IPS-18a (cell line): ENCODE measurements around the gene PTPRN2.

Source experiments
- H3K27ac ChIP-seq: one replicate; pipeline ENCODE4 v1.5.1; 2013; ENCODE audit warnings: low read length
- H3K27me3 ChIP-seq: one replicate; pipeline ENCODE4 v1.6.1; 2013; ENCODE audit warnings: mild to moderate bottlenecking, low read length; ENCODE audit not compliant: control insufficient read depth, insufficient read depth
- H3K36me3 ChIP-seq: one replicate; pipeline ENCODE4 v1.6.1; 2013; ENCODE audit warnings: low read depth, low read length; ENCODE audit not compliant: control insufficient read depth
- H3K4me1 ChIP-seq: one replicate; pipeline ENCODE4 v1.6.1; 2013; ENCODE audit warnings: low read depth, low read length; ENCODE audit not compliant: control insufficient read depth
- H3K4me3 ChIP-seq: one replicate; pipeline ENCODE4 v1.5.1; 2013; ENCODE audit warnings: low read length
- H3K9ac ChIP-seq: one replicate; pipeline ENCODE4 v1.6.1; 2013; ENCODE audit warnings: mild to moderate bottlenecking, low read length, moderate library complexity
- H3K9me3 ChIP-seq: one replicate; pipeline ENCODE4 v1.6.1; 2013; ENCODE audit warnings: low read depth, low read length; ENCODE audit not compliant: control insufficient read depth

The PTPRN2 gene

GRCh38 chr7:158499082-158499455 lies 88.6 kb downstream of the PTPRN2 start:
- Histone ChIP-seq H3K36me3 (no peaks in the 10 kb centered on the region), H3K4me1 (peaks cover 29% of the 10 kb centered on the region)

DNA sequence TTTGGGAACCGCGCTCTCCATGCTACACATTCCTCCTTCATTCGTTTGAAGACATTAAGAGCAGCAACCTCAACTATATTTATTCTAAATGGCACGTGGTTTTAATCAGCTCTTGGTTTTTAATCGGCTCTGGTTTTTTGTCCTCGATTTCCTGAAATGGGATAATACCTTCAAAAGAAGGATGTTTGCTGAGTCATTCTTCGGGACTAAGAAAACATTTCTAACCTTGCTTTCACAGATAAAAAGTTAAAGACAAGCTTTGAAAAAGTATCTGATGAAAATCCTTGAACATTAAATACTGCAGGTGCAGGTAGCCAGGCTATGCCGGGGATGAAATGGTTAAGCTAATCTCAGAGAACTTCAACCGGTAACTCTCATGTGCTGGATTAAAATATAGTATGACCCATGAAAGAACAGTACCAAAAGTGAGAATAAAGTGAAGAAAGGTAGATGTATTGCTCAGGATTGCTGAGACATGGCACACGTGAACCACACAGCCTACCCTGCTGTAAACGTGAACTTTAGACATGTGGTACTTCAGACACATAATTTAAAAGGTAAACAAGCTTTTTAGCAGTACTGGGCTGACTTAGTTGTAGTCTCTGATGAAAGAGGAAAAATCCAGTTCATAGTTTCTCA lies 89.1 kb downstream of the PTPRN2 start:
- no peak overlapping the region for H3K4me3 ChIP-seq
- no peak overlapping the region for H3K9ac ChIP-seq
- H3K4me1 ChIP-seq: peaks cover 29% of the 10 kb centered on the region
- H3K27ac ChIP-seq: no peak overlapping the region
- no peaks in the 10 kb centered on the region for H3K36me3 ChIP-seq
- H3K9me3 ChIP-seq: no peaks in the 10 kb centered on the region
- H3K27me3 ChIP-seq: peaks cover 3% of the 10 kb centered on the region

More at GRCh38 chr7:158499082-158499455, 88.6 kb downstream of the PTPRN2 start:
- peaks cover 3% of the 10 kb centered on the region for H3K27me3 ChIP-seq
- H3K27ac ChIP-seq: no peak overlapping the region
- H3K9ac ChIP-seq: no peak overlapping the region
- no peak overlapping the region for H3K4me3 ChIP-seq
- H3K9me3 ChIP-seq: no peaks in the 10 kb centered on the region

DNA sequence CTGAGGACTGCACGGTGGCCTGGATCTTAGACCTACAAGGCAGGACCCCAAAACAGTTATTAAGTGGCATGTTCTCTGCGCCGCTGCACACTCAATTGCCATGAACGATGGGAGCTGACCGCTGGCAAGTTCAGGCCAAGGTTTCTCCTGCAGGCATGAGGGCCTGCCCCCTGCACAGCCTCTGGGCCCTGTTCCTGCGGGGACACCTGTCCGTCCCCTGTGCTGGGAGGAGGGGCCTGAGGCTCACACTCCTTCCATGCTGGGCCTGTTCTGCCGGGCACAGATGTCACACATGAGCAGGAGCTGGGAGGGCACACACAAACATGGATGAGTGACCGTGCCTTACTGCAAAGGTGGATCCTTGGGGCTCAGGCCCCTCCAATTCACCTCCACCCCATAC lies 90.0 kb downstream of the PTPRN2 start:
- no peaks in the 10 kb centered on the region for H3K9me3 ChIP-seq
- H3K4me3 ChIP-seq: no peak overlapping the region
- H3K27ac ChIP-seq: no peak overlapping the region
- peaks cover 29% of the 10 kb centered on the region for H3K4me1 ChIP-seq
- H3K9ac ChIP-seq: no peak overlapping the region
- H3K36me3 ChIP-seq: no peaks in the 10 kb centered on the region
- peaks cover 3% of the 10 kb centered on the region for H3K27me3 ChIP-seq

DNA sequence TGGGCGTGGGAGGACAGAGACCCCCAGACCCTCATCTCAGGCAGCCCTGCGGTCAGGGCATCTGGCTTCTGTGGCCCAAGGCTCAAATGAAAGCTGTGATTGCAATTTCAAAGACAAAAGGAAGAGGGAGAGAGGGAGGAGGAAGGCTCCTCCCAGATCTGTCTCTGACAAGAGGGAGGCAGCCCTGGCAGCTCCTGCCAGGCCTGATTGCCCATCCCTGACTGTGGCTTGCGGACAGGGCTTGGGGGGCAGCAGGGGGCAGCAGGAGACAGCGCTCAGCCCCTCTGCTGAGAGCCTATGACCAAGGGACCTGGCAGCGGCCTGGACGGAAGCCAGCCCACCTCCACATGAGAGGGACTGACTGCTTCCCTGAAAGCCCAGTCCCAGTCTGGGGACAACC lies 91.8 kb downstream of the PTPRN2 start:
- Histone ChIP-seq H3K27ac (no peak overlapping the region), H3K9me3 (no peaks in the 10 kb centered on the region), H3K4me1 (peaks cover 25% of the 10 kb centered on the region), H3K36me3 (no peaks in the 10 kb centered on the region), H3K9ac (no peak overlapping the region), H3K4me3 (peak overlapping the region; percentile 42), H3K27me3 (peaks cover 3% of the 10 kb centered on the region)

DNA sequence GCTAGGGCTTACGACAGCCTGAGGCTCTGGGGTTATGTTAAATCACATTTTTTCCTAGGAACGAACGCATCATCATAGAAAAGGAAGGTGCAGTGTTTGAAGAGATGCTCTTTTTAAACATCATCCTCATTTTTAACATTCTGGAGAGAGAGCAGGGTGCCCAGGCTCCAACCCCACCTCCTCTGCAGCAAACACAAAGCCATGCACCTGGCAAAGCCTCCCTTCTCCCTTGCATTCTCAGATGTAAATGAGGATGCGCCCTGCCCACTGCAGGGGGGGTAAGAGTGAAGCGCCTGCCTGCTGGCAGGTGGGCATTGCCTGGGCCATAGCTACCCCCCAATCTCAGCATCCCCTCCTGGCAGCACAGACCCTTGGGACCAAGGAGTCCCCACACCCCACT lies 92.4 kb downstream of the PTPRN2 start:
- Histone ChIP-seq H3K4me1 (peaks cover 20% of the 10 kb centered on the region), H3K36me3 (no peaks in the 10 kb centered on the region), H3K9me3 (no peaks in the 10 kb centered on the region), H3K27me3 (peaks cover 2% of the 10 kb centered on the region), H3K4me3 (peak overlapping the region; percentile 42), H3K27ac (no peak overlapping the region), H3K9ac (no peak overlapping the region)

DNA sequence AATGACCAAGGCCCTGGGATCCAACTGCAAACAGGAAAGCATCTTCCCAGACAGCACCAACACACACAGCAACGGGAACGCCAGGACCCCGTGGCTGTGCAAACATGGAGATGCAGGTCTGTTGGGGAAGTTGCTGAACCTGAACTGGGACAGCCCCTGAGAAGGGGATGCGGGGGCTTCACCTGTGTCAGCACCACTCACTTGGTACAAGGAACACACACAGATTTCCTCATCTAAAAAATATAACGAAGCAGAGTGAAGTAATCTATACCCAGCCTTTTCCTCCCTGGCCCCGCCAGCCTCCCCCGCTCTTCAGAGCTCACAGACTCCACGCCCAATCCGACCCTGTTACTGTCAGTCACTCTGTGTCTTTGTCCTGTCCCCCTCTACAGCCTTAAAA lies 93.0 kb downstream of the PTPRN2 start:
- no peak overlapping the region for H3K27ac ChIP-seq
- no peaks in the 10 kb centered on the region for H3K27me3 ChIP-seq
- no peaks in the 10 kb centered on the region for H3K9me3 ChIP-seq
- no peak overlapping the region for H3K4me3 ChIP-seq
- H3K36me3 ChIP-seq: no peaks in the 10 kb centered on the region
- H3K4me1 ChIP-seq: peaks cover 17% of the 10 kb centered on the region
- H3K9ac ChIP-seq: no peak overlapping the region

- Histone ChIP-seq H3K4me1 (peaks cover 17% of the 10 kb centered on the region), H3K9me3 (no peaks in the 10 kb centered on the region), H3K9ac (no peak overlapping the region), H3K27ac (no peak overlapping the region), H3K27me3 (no peaks in the 10 kb centered on the region), H3K36me3 (no peaks in the 10 kb centered on the region), H3K4me3 (no peak overlapping the region)
Observed at GRCh38 chr7:158494162-158494586, 93.4 kb downstream of the PTPRN2 start.

GRCh38 chr7:158492367-158492764 lies 95.3 kb downstream of the PTPRN2 start:
- Histone ChIP-seq H3K9ac (no peak overlapping the region), H3K4me1 (peaks cover 17% of the 10 kb centered on the region), H3K4me3 (no peak overlapping the region), H3K27me3 (no peaks in the 10 kb centered on the region), H3K9me3 (no peaks in the 10 kb centered on the region), H3K27ac (no peak overlapping the region), H3K36me3 (no peaks in the 10 kb centered on the region)

DNA sequence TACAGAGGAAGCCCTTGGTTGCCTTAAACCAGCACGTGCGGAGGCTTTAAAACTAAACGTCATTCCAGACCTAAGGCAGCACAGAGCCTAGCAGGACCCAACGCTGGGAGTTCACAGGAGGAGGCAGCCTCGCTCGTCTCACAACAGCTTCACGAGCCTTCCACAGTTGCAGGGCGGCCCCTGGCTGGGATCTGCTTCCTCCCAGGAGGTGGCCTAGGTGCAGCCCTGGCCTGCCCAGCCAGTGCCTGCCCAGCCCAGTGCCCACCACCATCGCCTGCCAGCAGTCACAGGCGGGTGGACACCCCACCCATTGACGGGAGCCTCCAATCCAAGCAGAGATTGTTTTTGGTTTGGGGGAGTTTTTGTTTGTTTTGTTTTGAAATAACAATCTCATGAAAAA lies 96.5 kb downstream of the PTPRN2 start:
- no peaks in the 10 kb centered on the region for H3K9me3 ChIP-seq
- peaks cover 17% of the 10 kb centered on the region for H3K4me1 ChIP-seq
- no peak overlapping the region for H3K4me3 ChIP-seq
- H3K27me3 ChIP-seq: no peaks in the 10 kb centered on the region
- H3K36me3 ChIP-seq: no peaks in the 10 kb centered on the region
- H3K27ac ChIP-seq: no peak overlapping the region
- no peak overlapping the region for H3K9ac ChIP-seq

- no peaks in the 10 kb centered on the region for H3K27me3 ChIP-seq
Observed at GRCh38 chr7:158490171-158490782, 97.3 kb downstream of the PTPRN2 start.

GRCh38 chr7:158489462-158490155 lies 98.0 kb downstream of the PTPRN2 start:
- Histone ChIP-seq H3K4me1 (peaks cover 5% of the 10 kb centered on the region), H3K9me3 (no peaks in the 10 kb centered on the region), H3K36me3 (no peaks in the 10 kb centered on the region), H3K9ac (no peak overlapping the region), H3K27me3 (no peaks in the 10 kb centered on the region), H3K27ac (no peak overlapping the region), H3K4me3 (no peak overlapping the region)

More at GRCh38 chr7:158490171-158490782, 97.3 kb downstream of the PTPRN2 start:
- Histone ChIP-seq H3K9me3 (no peaks in the 10 kb centered on the region), H3K9ac (no peak overlapping the region), H3K4me3 (no peak overlapping the region), H3K36me3 (no peaks in the 10 kb centered on the region), H3K4me1 (peaks cover 12% of the 10 kb centered on the region), H3K27ac (no peak overlapping the region)
